ENCODE measurements around the gene ZNF91.
"Not testable (repeated sequence)": the region's sequence is repeated elsewhere in the genome, so short reads cannot be mapped to it uniquely, and the experiment has no call there.

The ZNF91 gene

GRCh38 chr19:23394511-23394910, 760 bp downstream of the ZNF91 start:
- DNase-seq = peak; percentile 68

GRCh38 chr19:23393121-23393520, 2.1 kb downstream of the ZNF91 start:
- no peak for DNase-seq

DNA sequence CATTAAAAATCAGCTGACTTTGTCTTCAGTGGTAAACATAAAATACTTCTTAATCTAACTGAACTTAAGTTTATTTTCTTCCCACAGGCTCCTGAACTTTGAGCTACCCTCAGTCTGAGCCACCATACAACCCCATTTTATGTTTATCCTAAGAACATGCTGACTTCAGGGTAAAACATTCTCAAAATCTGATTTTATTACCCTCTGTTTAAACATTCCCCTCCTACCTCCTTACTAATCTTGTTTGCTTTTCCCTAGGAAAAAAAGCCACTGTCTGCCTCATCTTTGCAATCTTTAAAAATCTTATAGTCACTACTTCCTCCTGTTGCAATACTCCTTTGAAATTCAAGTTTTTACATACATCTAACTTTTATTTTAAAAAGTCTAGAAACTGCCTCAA, 4.0 kb downstream of the ZNF91 start:
- DNase-seq = no peak

- DNase-seq = no peak
Observed at GRCh38 chr19:23385404-23385803, 9.9 kb downstream of the ZNF91 start.

GRCh38 chr19:23384858-23385257, 10.4 kb downstream of the ZNF91 start:
- DNase-seq = no peak

DNA sequence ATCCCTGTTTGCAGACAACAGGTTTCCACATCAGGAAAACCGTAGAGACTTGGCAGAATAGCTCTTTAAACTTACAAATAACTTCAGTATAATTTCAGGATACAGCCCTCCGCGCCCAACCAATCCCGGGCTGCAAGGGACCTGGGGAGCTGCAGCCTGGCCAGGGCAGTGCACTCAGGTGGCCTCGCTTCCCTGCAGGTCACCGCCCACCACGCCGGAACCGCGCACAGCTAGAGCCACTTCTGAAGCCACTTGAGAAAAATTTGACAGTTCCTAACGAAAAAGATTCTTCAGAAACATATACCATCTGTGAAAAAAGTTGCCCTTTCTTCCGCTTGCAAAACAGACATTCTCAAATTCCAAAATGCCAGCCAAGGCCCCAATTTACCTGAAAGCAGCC, 11.1 kb downstream of the ZNF91 start:
- DNase-seq = no peak

DNA sequence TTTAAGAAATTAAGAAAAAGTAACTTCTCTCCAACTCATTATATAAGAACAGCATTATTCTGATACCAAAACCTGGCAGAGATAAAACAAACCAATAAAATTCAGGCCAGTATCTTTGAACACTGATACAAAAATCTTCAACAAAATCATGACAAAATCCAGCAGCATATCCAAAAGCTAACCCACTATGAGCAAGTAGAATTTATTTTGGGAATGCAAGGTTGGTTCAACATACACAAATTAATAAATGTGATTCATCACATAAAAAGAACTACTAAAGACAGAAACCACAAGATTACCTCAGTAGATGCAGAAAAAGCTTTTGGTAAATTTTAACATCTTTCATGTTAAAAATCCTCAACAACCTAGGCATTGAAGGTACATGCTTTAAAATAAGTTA, 12.3 kb downstream of the ZNF91 start:
- DNase-seq = no peak

- no peak for DNase-seq
Observed at GRCh38 chr19:23381114-23381513, 14.2 kb downstream of the ZNF91 start.

GRCh38 chr19:23379671-23380070, 15.6 kb downstream of the ZNF91 start:
- DNase-seq = peak; percentile 30

DNA sequence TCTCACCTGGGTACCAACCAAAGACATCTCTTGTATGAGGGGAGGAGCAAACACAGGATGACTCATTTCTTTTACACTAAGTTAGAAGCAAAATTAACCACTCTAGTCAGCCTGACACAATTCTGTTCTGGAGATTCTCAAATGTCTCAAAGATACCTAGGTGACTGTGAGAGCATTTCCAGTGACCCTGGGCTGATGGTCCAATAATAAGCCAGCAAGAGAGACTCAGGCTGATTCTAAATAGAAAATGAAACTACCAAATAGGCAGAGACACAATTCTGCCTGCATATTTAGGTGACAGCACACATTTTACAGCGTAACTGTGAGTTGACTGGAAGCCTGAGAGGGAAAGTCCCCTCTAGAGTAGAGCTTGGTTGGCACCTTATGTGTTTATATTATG, 16.3 kb downstream of the ZNF91 start:
- no peak for DNase-seq

DNA sequence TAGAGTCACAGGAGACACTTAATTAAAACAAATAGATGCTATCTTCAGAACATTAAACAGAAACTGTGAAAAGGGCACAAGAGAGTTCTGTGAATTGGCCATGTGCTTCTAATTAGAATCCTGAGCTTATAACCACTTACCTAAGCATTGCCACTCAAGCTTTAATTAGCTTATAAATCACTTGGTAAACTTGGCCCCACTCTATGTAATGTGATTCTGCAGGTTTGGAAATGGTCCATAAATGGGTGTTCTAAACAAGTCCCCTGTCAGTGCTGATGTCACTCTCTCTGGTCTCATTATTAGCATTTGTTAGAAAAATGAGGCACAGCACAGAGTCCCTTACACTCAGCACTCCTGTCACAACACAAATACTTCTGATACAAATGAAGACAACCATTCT, 18.0 kb downstream of the ZNF91 start:
- DNase-seq = no peak

- DNase-seq = no peak
Observed at GRCh38 chr19:23366437-23366836, 28.8 kb downstream of the ZNF91 start.

DNA sequence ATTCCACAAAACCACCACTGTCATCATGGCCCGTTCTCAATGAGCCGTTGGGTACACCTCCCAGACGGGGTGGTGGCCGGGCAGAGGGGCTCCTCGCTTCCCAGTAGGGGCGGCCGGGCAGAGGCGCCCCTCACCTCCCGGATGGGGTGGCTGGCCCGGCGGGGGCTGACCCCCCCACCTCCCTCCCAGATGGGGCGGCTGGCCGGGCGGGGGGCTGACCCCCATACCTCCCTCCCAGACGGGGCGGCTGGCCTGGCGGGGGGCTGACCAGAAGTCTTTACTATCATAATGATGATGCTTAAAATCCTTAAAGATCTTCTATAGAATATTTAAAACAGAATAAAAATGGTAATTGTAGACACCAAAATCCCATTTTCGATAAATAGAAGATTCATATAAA, 29.2 kb downstream of the ZNF91 start:
- DNase-seq = not testable (repeated sequence)

DNA sequence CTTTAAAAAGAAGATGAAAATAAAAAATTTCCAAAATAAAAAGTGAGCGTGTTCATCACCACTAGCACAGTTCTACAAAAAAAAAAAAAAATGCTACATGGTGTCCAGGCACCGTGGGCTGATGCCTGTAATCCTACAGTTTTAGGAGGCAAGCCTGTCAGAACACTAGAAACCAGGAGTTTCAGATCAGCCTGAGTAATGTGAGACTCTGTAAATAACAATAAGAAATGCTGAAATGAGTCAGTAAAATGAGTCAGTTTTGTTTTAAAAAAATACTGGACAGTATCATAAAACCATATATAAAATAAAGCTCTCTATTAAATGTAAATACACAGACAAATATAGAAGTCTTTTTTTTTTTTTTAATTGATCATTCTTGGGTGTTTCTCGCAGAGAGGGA, 30.0 kb downstream of the ZNF91 start:
- DNase-seq = no peak

- not testable (repeated sequence) for DNase-seq
Observed at GRCh38 chr19:23361843-23362242, 33.4 kb downstream of the ZNF91 start.

- no peak for DNase-seq
Observed at GRCh38 chr19:23351806-23352205, 43.5 kb downstream of the ZNF91 start.

- DNase-seq = no peak
Observed at GRCh38 chr19:23346696-23347095, 48.6 kb downstream of the ZNF91 start.

GRCh38 chr19:23345838-23346237, 49.4 kb downstream of the ZNF91 start:
- no peak for DNase-seq

DNA sequence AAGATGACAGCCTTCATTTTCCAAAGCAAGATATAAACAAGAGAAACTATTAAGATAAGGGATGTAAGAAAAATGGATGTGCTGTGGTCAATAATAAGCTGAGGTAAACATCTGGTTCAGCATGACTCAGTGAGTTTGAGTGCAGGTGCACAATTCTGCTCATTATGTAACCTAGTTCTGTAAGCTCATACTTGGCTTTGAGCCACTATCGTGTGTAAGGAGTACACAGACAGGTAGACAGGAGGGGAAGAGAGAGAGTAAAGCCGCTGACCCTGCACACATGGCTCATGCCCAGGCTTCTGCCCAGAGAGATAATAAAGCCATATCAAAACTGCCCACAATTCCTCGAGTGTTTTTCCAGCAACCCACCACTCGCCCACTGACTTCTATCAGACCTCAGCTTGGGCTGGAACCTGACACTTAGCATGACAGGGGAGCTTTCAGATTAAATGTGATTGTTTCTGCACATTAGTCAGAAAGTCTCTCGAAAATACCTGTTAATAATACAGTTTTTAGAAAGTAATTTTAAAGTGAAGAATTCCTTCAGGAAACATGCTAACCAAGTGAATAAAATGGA, 51.7 kb downstream of the ZNF91 start:
- DNase-seq = no peak

DNA sequence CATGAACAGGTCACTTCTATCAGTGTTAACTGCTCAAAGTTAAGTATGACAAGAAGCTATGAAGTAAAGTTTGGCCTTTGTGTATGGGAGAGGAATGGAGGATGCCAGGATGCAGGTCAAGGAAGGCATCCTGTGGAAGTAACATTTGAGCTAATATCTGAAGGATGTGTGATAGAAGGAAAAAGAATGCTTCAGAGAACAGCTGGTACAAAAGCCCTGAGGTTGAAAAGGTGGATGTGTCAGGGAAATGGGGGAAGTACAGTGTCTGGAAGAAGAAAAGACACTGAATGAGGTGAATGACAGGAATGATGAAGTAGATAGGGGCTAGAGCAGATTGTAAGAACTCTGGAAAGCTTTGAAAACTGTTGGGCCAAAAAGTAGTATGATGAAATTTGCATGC, 67.1 kb downstream of the ZNF91 start:
- no peak for DNase-seq

GRCh38 chr19:23321953-23322549, 73.2 kb downstream of the ZNF91 start:
- no peak for DNase-seq

GRCh38 chr19:23321403-23321802, 73.9 kb downstream of the ZNF91 start:
- DNase-seq = not testable (repeated sequence)

DNA sequence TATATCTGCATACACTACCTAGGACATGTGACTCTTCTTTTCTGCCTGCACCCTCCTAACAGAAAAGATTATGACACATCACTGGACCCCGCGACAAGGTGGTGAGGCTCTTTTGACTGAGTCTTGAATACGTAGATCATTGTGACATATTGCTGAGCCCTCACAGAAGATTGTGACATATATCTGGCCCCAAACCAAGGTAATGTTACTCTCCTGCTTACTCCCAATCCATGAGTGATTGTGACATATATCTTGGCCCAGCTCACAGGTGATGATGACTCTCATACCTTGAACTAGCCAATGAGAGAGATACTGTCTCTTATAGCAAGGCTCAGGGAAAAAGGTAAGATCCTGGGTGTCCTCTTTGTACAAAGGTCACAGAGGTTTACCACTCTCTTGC, 75.7 kb downstream of the ZNF91 start:
- not testable (repeated sequence) for DNase-seq

DNA sequence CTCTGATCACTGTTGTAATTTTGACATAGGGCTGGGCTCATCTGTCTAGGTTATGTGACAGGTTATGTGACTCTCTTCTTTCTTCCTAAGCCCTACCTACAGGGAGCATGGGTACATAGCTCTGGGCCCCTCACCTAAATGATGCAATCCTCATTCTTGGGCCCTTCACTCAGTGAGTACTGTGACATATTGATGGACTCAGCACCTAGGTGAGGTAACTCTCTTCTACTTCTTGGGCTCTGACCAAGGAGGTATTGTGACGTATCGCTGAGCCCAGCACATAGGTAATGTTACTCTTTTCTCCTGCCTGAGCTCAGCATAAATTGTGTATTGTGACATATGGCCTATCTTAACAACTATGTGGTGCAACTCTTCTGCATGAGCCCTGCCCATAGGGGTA, 76.3 kb downstream of the ZNF91 start:
- DNase-seq = not testable (repeated sequence)

DNA sequence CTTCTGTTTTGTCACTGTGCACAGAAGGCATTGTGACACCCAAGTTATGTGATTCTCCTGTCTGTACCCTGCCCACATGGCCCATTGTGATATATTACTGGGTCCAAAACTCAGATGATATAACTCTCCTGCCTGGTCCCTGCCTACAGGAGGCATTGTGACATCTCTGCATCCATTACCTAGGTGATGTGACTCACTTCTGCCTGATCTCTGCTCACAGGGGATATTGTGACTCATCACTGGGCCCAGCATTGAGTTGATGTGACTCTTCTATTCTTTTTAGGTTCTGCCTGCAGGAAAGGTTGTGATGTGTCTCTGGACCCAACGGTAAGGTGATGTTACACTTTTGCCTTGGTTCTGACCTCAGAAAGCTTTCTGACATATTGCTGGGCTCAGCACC, 77.1 kb downstream of the ZNF91 start:
- DNase-seq = no peak
